Panc1 (cell line): ENCODE measurements around the gene CDRT4. TPM values are rescaled to one million over a fixed set of nuclear protein-coding genes. Genes with fewer than 3 reads are reported as not detected.

Experiments used
- ATAC-seq: fragments of 200-7000 bp; cut with Tn5 transposase; 2 replicates; pipeline ENCODE4 v1.9.1; 2020; ENCODE audit warnings: mild to moderate bottlenecking, moderate library complexity
- BruUV-seq: library from RNA; stranded (reverse); fragments of 400-500 nt; replicated peaks from 2 replicates; lab custom pipeline; 2021; lab: Mats Ljungman, UMichigan
- CTCF ChIA-PET: fragments of 300-600 bp; sonication (Branson Sonifier 250); formaldehyde crosslinking; loops from one replicate; lab custom pipeline; 2022; ENCODE audit warnings: antibody characterized with exemption; lab: Charles Lee
- POLR2A ChIA-PET: fragments of 300-600 bp; sonication (Branson Sonifier 250); formaldehyde crosslinking; loops from one replicate; lab custom pipeline; 2022; ENCODE audit warnings: antibody characterized with exemption; lab: Charles Lee
- DNase-seq: peaks from one replicate; pipeline ENCODE4 v3.0.0-alpha.2; 2010; ENCODE audit warnings: low read depth, low spot score
- H3K27ac ChIP-seq: 2 replicates; pipeline ENCODE4 v1.5.1; 2011; ENCODE audit warnings: mild to moderate bottlenecking, low read length, inconsistent platforms
- H3K27me3 ChIP-seq: fragments of 200-500 bp; sonication (Bioruptor generic); 2 replicates; pipeline ENCODE4 v1.6.0; 2014; ENCODE audit warnings: low read length, inconsistent platforms; ENCODE audit not compliant: control insufficient read depth, insufficient read depth
- H3K36me3 ChIP-seq: fragments of 200-500 bp; sonication (Bioruptor generic); 2 replicates; pipeline ENCODE4 v1.5.1; 2014; ENCODE audit warnings: inconsistent platforms, mild to moderate bottlenecking, low read length, moderate library complexity; ENCODE audit not compliant: control insufficient read depth, insufficient read depth
- H3K4me1 ChIP-seq: 2 replicates; pipeline ENCODE4 v1.5.1; 2011; ENCODE audit warnings: inconsistent platforms, mild to moderate bottlenecking, low read length, moderate library complexity; ENCODE audit not compliant: control insufficient read depth, insufficient read depth
- H3K4me3 ChIP-seq, 2 experiments: 2 replicates each; pipeline ENCODE4 v1.5.1; 2011 to 2012; ENCODE audit warnings: low read depth in 2 of 2, low read length in 2 of 2, mild to moderate bottlenecking in 2 of 2, inconsistent platforms in 1 of 2, moderate library complexity in 1 of 2
- H3K9me3 ChIP-seq: fragments of 200-500 bp; sonication (Bioruptor generic); 2 replicates; pipeline ENCODE4 v1.5.1; 2014; ENCODE audit warnings: low read depth, mild to moderate bottlenecking, inconsistent platforms, low read length, moderate library complexity; ENCODE audit not compliant: control insufficient read depth, insufficient read depth
- POLR2AphosphoS5 ChIP-seq: IDR thresholded peaks from 2 replicates; pipeline ENCODE4 v1.6.1; 2012; ENCODE audit warnings: mild to moderate bottlenecking, low read depth, low read length, moderate library complexity
- SIN3A ChIP-seq: IDR thresholded peaks from 2 replicates; pipeline ENCODE4 v1.6.1; 2012; ENCODE audit warnings: low read depth, mild to moderate bottlenecking, low read length, moderate library complexity, borderline replicate concordance; ENCODE audit not compliant: insufficient read depth
- TCF7L2 ChIP-seq: IDR thresholded peaks from 2 replicates; pipeline ENCODE4 v1.6.1; 2011; ENCODE audit warnings: mild to moderate bottlenecking, low read depth, low read length, inconsistent platforms
- in situ Hi-C: cut with HindIII; loops from 2 replicates; pipeline ENCODE4 v1.10.0; 2016; ENCODE audit warnings: low sequenced_read_pairs, low pct_unique_long_range_greater_than_20kb
- intact Hi-C: fragments of 100-400 bp; cut with micrococcal nuclease; formaldehyde crosslinking; loops from one replicate; pipeline ENCODE4 v1.10.0; 2022; ENCODE audit not compliant: unreplicated experiment
- total RNA-seq: library from RNA; stranded (reverse); gene quantifications from one replicate; pipeline ENCODE4 v1.2.1, GENCODE V29; 2021; ENCODE audit not compliant: unreplicated experiment
- TF ChIP-seq, protein P1 (sequence below), 2 experiments: IDR thresholded peaks; 2 replicates each; pipeline ENCODE4 v1.6.1; 2011 to 2012; ENCODE audit warnings: low read depth in 2 of 2, control low read depth in 1 of 2, low read length in 1 of 2, mild to moderate bottlenecking in 1 of 2, moderate library complexity in 1 of 2; ENCODE audit not compliant: insufficient read depth in 1 of 2
- TF ChIP-seq, protein P2 (sequence below): fragments of 450-650 bp; IDR thresholded peaks from 2 replicates; pipeline ENCODE4 v1.5.1; 2017; ENCODE audit warnings: mild to moderate bottlenecking

Gene CDRT4
- total RNA-seq, 1 experiment from 2014 or later = 2.8 TPM

DNA sequence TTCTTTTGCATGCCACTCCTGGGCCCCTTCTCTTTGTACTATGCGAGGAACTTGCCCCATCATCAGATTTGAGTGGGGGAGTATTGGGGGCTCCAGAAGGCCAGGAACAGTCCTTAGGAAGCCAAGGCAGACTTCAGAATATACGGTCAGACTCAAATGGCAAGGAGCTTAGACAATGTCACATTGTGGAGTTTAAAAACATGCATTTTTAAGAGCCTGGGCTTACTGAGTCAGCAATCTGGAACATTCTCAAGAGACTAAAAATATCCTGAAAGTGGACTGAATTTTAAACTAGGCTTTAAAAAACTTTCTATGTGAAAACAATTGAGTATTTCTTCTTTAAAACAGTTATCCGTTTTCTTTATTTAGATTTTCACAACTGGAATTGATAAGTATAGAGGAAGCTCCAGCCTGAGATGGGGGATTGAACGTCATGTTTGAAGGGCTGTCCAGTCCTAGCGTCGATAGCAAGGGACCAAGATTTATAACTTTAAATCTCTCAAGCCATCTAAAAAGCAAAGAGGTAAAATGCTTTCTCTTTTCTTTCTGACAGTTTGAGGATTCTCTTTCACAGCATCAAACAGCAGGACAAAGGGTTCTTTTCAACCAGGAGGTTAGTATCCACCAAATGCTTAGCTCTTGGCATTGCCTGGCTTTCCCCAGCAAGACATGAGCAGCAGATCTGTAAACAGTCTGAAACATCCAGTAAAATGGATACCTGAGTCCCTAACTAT is 45.8 kb upstream of the CDRT4 start:
- no peak overlapping the region for H3K4me3 ChIP-seq
- DNase-seq (no peak), ATAC-seq (no peak)
- no peaks in the 10 kb centered on the region for H3K9me3 ChIP-seq
- H3K4me1 ChIP-seq = no peaks in the 10 kb centered on the region
- H3K36me3 ChIP-seq = no peaks in the 10 kb centered on the region
- in situ Hi-C loops (no loop called here), intact Hi-C loops (no loop called here)
- H3K27ac ChIP-seq = no peak overlapping the region
- BruUV-seq = no TSS peak
- TF ChIP-seq, protein P1, sequence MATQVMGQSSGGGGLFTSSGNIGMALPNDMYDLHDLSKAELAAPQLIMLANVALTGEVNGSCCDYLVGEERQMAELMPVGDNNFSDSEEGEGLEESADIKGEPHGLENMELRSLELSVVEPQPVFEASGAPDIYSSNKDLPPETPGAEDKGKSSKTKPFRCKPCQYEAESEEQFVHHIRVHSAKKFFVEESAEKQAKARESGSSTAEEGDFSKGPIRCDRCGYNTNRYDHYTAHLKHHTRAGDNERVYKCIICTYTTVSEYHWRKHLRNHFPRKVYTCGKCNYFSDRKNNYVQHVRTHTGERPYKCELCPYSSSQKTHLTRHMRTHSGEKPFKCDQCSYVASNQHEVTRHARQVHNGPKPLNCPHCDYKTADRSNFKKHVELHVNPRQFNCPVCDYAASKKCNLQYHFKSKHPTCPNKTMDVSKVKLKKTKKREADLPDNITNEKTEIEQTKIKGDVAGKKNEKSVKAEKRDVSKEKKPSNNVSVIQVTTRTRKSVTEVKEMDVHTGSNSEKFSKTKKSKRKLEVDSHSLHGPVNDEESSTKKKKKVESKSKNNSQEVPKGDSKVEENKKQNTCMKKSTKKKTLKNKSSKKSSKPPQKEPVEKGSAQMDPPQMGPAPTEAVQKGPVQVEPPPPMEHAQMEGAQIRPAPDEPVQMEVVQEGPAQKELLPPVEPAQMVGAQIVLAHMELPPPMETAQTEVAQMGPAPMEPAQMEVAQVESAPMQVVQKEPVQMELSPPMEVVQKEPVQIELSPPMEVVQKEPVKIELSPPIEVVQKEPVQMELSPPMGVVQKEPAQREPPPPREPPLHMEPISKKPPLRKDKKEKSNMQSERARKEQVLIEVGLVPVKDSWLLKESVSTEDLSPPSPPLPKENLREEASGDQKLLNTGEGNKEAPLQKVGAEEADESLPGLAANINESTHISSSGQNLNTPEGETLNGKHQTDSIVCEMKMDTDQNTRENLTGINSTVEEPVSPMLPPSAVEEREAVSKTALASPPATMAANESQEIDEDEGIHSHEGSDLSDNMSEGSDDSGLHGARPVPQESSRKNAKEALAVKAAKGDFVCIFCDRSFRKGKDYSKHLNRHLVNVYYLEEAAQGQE (IDR thresholded peaks at IDR 0.05; ENCODE audit: insufficient read depth in 1 of 2, low read depth in 2 of 2, low read length in 1 of 2) = no peak
- TF ChIP-seq, protein P2, sequence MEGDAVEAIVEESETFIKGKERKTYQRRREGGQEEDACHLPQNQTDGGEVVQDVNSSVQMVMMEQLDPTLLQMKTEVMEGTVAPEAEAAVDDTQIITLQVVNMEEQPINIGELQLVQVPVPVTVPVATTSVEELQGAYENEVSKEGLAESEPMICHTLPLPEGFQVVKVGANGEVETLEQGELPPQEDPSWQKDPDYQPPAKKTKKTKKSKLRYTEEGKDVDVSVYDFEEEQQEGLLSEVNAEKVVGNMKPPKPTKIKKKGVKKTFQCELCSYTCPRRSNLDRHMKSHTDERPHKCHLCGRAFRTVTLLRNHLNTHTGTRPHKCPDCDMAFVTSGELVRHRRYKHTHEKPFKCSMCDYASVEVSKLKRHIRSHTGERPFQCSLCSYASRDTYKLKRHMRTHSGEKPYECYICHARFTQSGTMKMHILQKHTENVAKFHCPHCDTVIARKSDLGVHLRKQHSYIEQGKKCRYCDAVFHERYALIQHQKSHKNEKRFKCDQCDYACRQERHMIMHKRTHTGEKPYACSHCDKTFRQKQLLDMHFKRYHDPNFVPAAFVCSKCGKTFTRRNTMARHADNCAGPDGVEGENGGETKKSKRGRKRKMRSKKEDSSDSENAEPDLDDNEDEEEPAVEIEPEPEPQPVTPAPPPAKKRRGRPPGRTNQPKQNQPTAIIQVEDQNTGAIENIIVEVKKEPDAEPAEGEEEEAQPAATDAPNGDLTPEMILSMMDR = no peak
- TF ChIP-seq POLR2AphosphoS5 (no peak), SIN3A (no peak), TCF7L2 (no peak)
- H3K27me3 ChIP-seq = no peaks in the 10 kb centered on the region
- ChIA-PET POLR2A (no interaction called here), CTCF (no interaction called here)

DNA sequence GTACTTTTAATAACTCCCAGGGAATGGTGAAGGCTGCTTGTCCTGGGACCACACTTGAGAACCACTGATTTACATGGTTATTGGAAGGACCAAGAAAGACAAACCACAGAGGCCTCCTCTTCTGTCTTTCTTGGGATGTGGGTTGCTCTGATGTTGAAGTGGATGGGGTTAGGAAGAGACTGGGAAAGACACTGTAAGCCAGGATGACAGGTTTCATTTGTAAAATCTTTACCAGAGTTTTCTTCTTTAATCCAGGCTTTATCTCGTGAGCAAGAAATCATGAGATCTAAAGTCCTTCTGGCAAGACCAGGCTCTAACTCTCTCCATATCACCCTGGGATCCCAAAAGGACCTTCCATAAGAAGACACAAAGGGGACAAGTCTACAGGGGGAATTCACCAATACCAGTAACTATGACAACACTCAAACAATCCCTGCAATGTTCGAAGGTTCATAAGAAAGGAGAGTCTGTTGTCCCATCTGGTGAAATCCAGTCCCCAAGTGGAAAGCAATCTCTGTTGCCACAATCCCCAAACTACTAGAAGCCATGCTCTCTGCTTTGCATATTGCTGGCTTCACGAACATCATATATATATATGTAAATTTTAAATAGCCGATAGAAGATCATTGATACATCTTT is 44.8 kb upstream of the CDRT4 start:
- intact Hi-C loops = no loop called here
- no peak for ATAC-seq
- H3K27me3 ChIP-seq = no peaks in the 10 kb centered on the region

More for the DNA sequence above, 44.8 kb upstream of the CDRT4 start:
- CTCF ChIA-PET = no interaction called here
- H3K4me3 ChIP-seq = no peak overlapping the region
- POLR2A ChIA-PET = no interaction called here
- no peaks in the 10 kb centered on the region for H3K4me1 ChIP-seq
- DNase-seq = no peak
- in situ Hi-C loops = no loop called here
- TF ChIP-seq, protein P1 (IDR thresholded peaks at IDR 0.05; ENCODE audit: insufficient read depth in 1 of 2, low read depth in 2 of 2, low read length in 1 of 2) = no peak
- TF ChIP-seq, protein P2 = no peak
- no peak for TF ChIP-seq POLR2AphosphoS5
- TF ChIP-seq SIN3A = no peak
- no peak for TF ChIP-seq TCF7L2
- H3K9me3 ChIP-seq = no peaks in the 10 kb centered on the region
- BruUV-seq = no TSS peak
- no peak overlapping the region for H3K27ac ChIP-seq
- no peaks in the 10 kb centered on the region for H3K36me3 ChIP-seq
